Measurements from ENCODE around the gene LCE6A.

The LCE6A gene

GRCh38 chr1:152801333-152801732, 41.3 kb upstream of the LCE6A start:
- no peaks in the 10 kb centered on the region for H3K4me1 ChIP-seq (ENCODE audit: insufficient read depth, low read length, poor library complexity, severe bottlenecking)
- H3K79me2 ChIP-seq (ENCODE audit: insufficient read depth, low read length), result no peaks in the 10 kb centered on the region
- TF ChIP-seq CTCF (conservative IDR thresholded peaks at IDR 0.05; ENCODE audit: low read length) (no peak), EZH2phosphoT487 (IDR thresholded peaks at IDR 0.05; ENCODE audit: borderline replicate concordance) (no peak)
- H3K4me2 ChIP-seq (ENCODE audit: low read depth, low read length, poor library complexity, severe bottlenecking), result no peak overlapping the region
- no peak overlapping the region for H3K4me3 ChIP-seq (ENCODE audit: low read length, poor library complexity, severe bottlenecking)
- no peak overlapping the region for H3K9ac ChIP-seq (ENCODE audit: low read depth, low read length, poor library complexity, severe bottlenecking)
- H2AFZ ChIP-seq (ENCODE audit: low read length), result no peak overlapping the region
- H4K20me1 ChIP-seq (ENCODE audit: insufficient read depth, low read length, poor library complexity, severe bottlenecking), result no peaks in the 10 kb centered on the region
- H3F3A ChIP-seq (ENCODE audit: low read depth), result no peaks in the 10 kb centered on the region
- H3K9me3 ChIP-seq (ENCODE audit: insufficient read depth, low read depth, low read length), result no peaks in the 10 kb centered on the region
- H3K36me3 ChIP-seq (ENCODE audit: insufficient read depth, low read length), result no peaks in the 10 kb centered on the region
- no peaks in the 10 kb centered on the region for H3K9me2 ChIP-seq (replicated peaks; ENCODE audit: low read depth, low read length)
- no peaks in the 10 kb centered on the region for H3K27me3 ChIP-seq (ENCODE audit: insufficient read depth, low read length, poor library complexity, severe bottlenecking)

GRCh38 chr1:152806576-152806975, 36.1 kb upstream of the LCE6A start, which contains the start of gene LCE1C:
Gene LCE1C (minus strand): TSS chr1:152806651. CDS start chr1:152805478, 1,173 bp downstream.
- Histone ChIP-seq H3K4me1 (ENCODE audit: insufficient read depth, low read length, poor library complexity, severe bottlenecking) (no peaks in the 10 kb centered on the region), H3K9me2 (replicated peaks; ENCODE audit: low read depth, low read length) (no peaks in the 10 kb centered on the region), H2AFZ (ENCODE audit: low read length) (no peak within 1 kb of the TSS), H3K4me3 (ENCODE audit: low read length, poor library complexity, severe bottlenecking) (no peak within 1 kb of the TSS), H3K9me3 (ENCODE audit: insufficient read depth, low read depth, low read length) (no peaks in the 10 kb centered on the region), H4K20me1 (ENCODE audit: insufficient read depth, low read length, poor library complexity, severe bottlenecking) (no peaks in the 10 kb centered on the region), H3F3A (ENCODE audit: low read depth) (no peaks in the 10 kb centered on the region), H3K9ac (ENCODE audit: low read depth, low read length, poor library complexity, severe bottlenecking) (no peak within 1 kb of the TSS), H3K79me2 (ENCODE audit: insufficient read depth, low read length) (no peaks in the 10 kb centered on the region), H3K4me2 (ENCODE audit: low read depth, low read length, poor library complexity, severe bottlenecking) (no peak within 1 kb of the TSS), H3K27me3 (ENCODE audit: insufficient read depth, low read length, poor library complexity, severe bottlenecking) (no peaks in the 10 kb centered on the region), H3K36me3 (ENCODE audit: insufficient read depth, low read length) (no peaks in the 10 kb centered on the region)
- TF ChIP-seq CTCF (conservative IDR thresholded peaks at IDR 0.05; ENCODE audit: low read length) (no peak), EZH2phosphoT487 (IDR thresholded peaks at IDR 0.05; ENCODE audit: borderline replicate concordance) (no peak)

- Histone ChIP-seq H3F3A (ENCODE audit: low read depth) (no peaks in the 10 kb centered on the region), H3K27me3 (ENCODE audit: insufficient read depth, low read length, poor library complexity, severe bottlenecking) (no peaks in the 10 kb centered on the region), H2AFZ (ENCODE audit: low read length) (no peak overlapping the region), H3K4me2 (ENCODE audit: low read depth, low read length, poor library complexity, severe bottlenecking) (no peak overlapping the region), H3K9me2 (replicated peaks; ENCODE audit: low read depth, low read length) (no peaks in the 10 kb centered on the region), H3K79me2 (ENCODE audit: insufficient read depth, low read length) (no peaks in the 10 kb centered on the region), H4K20me1 (ENCODE audit: insufficient read depth, low read length, poor library complexity, severe bottlenecking) (no peaks in the 10 kb centered on the region), H3K4me1 (ENCODE audit: insufficient read depth, low read length, poor library complexity, severe bottlenecking) (no peaks in the 10 kb centered on the region), H3K9ac (ENCODE audit: low read depth, low read length, poor library complexity, severe bottlenecking) (no peak overlapping the region), H3K4me3 (ENCODE audit: low read length, poor library complexity, severe bottlenecking) (no peak overlapping the region), H3K36me3 (ENCODE audit: insufficient read depth, low read length) (no peaks in the 10 kb centered on the region), H3K9me3 (ENCODE audit: insufficient read depth, low read depth, low read length) (no peaks in the 10 kb centered on the region)
- TF ChIP-seq EZH2phosphoT487 (IDR thresholded peaks at IDR 0.05; ENCODE audit: borderline replicate concordance) (no peak), CTCF (conservative IDR thresholded peaks at IDR 0.05; ENCODE audit: low read length) (no peak)
Measured at GRCh38 chr1:152811050-152811449, 31.6 kb upstream of the LCE6A start.

Data from Loucy (cell line).